Loucy (cell line): ENCODE results near the gene WWC1.

ENCODE experiments used
- H2AFZ ChIP-seq: fragments of 200-600 bp; sonication (generic); 2 replicates; pipeline ENCODE4 v1.6.0; 2016; ENCODE audit warnings: antibody characterized with exemption, mild to moderate bottlenecking, low read length, moderate library complexity
- H3F3A ChIP-seq: fragments of 200-600 bp; 2 replicates; pipeline ENCODE4 v1.6.0; 2016; ENCODE audit warnings: antibody characterized with exemption, low read depth, mild to moderate bottlenecking
- H3K27me3 ChIP-seq: fragments of 200-600 bp; sonication (generic); 2 replicates; pipeline ENCODE4 v1.6.1; 2014; ENCODE audit warnings: low read length, mild to moderate bottlenecking; ENCODE audit not compliant: insufficient read depth, poor library complexity, severe bottlenecking
- H3K36me3 ChIP-seq: fragments of 200-600 bp; sonication (generic); 2 replicates; pipeline ENCODE4 v1.6.1; 2016; ENCODE audit warnings: low read length; ENCODE audit not compliant: insufficient read depth
- H3K4me1 ChIP-seq: fragments of 200-600 bp; sonication (generic); 2 replicates; pipeline ENCODE4 v1.5.1; 2014; ENCODE audit warnings: low read length, mild to moderate bottlenecking; ENCODE audit not compliant: insufficient read depth, poor library complexity, severe bottlenecking
- H3K4me2 ChIP-seq: fragments of 200-600 bp; sonication (generic); 2 replicates; pipeline ENCODE4 v1.6.0; 2014; ENCODE audit warnings: antibody characterized with exemption, low read length, low read depth, mild to moderate bottlenecking; ENCODE audit not compliant: poor library complexity, severe bottlenecking
- H3K4me3 ChIP-seq: fragments of 200-600 bp; sonication (generic); 2 replicates; pipeline ENCODE4 v1.5.1; 2014; ENCODE audit warnings: low read length, mild to moderate bottlenecking, mixed read lengths; ENCODE audit not compliant: poor library complexity, severe bottlenecking
- H3K79me2 ChIP-seq: fragments of 200-600 bp; sonication (generic); 2 replicates; pipeline ENCODE4 v1.6.1; 2014; ENCODE audit warnings: low read length; ENCODE audit not compliant: insufficient read depth
- H3K9ac ChIP-seq: fragments of 200-600 bp; sonication (generic); 2 replicates; pipeline ENCODE4 v1.6.0; 2014; ENCODE audit warnings: mild to moderate bottlenecking, low read depth, low read length, moderate library complexity; ENCODE audit not compliant: poor library complexity, severe bottlenecking
- H3K9me2 ChIP-seq: fragments of 200-600 bp; sonication (generic); replicated peaks from 2 replicates; pipeline ENCODE4 v1.6.1; 2016; ENCODE audit warnings: low read depth, low read length, mixed read lengths
- H3K9me3 ChIP-seq: fragments of 200-600 bp; sonication (generic); 2 replicates; pipeline ENCODE4 v1.6.1; 2014; ENCODE audit warnings: mild to moderate bottlenecking, antibody characterized with exemption, low read length, low read depth; ENCODE audit not compliant: insufficient read depth
- H4K20me1 ChIP-seq: fragments of 200-600 bp; sonication (generic); 2 replicates; pipeline ENCODE4 v1.6.0; 2014; ENCODE audit warnings: antibody characterized with exemption, low read length, mild to moderate bottlenecking; ENCODE audit not compliant: insufficient read depth, poor library complexity, severe bottlenecking
- EZH2phosphoT487 ChIP-seq: fragments of 200-600 bp; IDR thresholded peaks from 2 replicates; pipeline ENCODE4 v1.6.1; 2018; ENCODE audit warnings: antibody characterized with exemption, mild to moderate bottlenecking, moderate library complexity, borderline replicate concordance
- TF ChIP-seq, protein P1 (sequence below): fragments of 200-600 bp; sonication (generic); conservative IDR thresholded peaks from 2 replicates; pipeline ENCODE4 v1.5.1; 2014; ENCODE audit warnings: mild to moderate bottlenecking, antibody characterized with exemption, low read length

WWC1 gene

GRCh38 chr5:168327451-168327850, 36.0 kb downstream of the WWC1 start:
- H3K79me2 ChIP-seq: no peaks in the 10 kb centered on the region
- H3K4me2 ChIP-seq: no peak overlapping the region
- no peaks in the 10 kb centered on the region for H3K36me3 ChIP-seq
- H2AFZ ChIP-seq: no peak overlapping the region
- H3K9ac ChIP-seq: no peak overlapping the region
- H3K4me3 ChIP-seq: no peak overlapping the region
- H3K9me2 ChIP-seq: no peaks in the 10 kb centered on the region
- H3F3A ChIP-seq: no peaks in the 10 kb centered on the region
- no peaks in the 10 kb centered on the region for H4K20me1 ChIP-seq
- no peaks in the 10 kb centered on the region for H3K27me3 ChIP-seq
- H3K9me3 ChIP-seq: no peaks in the 10 kb centered on the region
- no peaks in the 10 kb centered on the region for H3K4me1 ChIP-seq
- TF ChIP-seq, protein P1, sequence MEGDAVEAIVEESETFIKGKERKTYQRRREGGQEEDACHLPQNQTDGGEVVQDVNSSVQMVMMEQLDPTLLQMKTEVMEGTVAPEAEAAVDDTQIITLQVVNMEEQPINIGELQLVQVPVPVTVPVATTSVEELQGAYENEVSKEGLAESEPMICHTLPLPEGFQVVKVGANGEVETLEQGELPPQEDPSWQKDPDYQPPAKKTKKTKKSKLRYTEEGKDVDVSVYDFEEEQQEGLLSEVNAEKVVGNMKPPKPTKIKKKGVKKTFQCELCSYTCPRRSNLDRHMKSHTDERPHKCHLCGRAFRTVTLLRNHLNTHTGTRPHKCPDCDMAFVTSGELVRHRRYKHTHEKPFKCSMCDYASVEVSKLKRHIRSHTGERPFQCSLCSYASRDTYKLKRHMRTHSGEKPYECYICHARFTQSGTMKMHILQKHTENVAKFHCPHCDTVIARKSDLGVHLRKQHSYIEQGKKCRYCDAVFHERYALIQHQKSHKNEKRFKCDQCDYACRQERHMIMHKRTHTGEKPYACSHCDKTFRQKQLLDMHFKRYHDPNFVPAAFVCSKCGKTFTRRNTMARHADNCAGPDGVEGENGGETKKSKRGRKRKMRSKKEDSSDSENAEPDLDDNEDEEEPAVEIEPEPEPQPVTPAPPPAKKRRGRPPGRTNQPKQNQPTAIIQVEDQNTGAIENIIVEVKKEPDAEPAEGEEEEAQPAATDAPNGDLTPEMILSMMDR: no peak

GRCh38 chr5:168327994-168328393, 36.5 kb downstream of the WWC1 start:
- H4K20me1 ChIP-seq: no peaks in the 10 kb centered on the region
- no peak overlapping the region for H3K4me2 ChIP-seq
- no peaks in the 10 kb centered on the region for H3F3A ChIP-seq
- H3K36me3 ChIP-seq: no peaks in the 10 kb centered on the region
- TF ChIP-seq EZH2phosphoT487: no peak
- TF ChIP-seq, protein P1: no peak
- no peaks in the 10 kb centered on the region for H3K4me1 ChIP-seq
- H3K4me3 ChIP-seq: no peak overlapping the region
- no peaks in the 10 kb centered on the region for H3K79me2 ChIP-seq
- H3K9ac ChIP-seq: no peak overlapping the region
- H3K9me2 ChIP-seq: no peaks in the 10 kb centered on the region
- no peaks in the 10 kb centered on the region for H3K9me3 ChIP-seq
- no peak overlapping the region for H2AFZ ChIP-seq
- no peaks in the 10 kb centered on the region for H3K27me3 ChIP-seq

DNA sequence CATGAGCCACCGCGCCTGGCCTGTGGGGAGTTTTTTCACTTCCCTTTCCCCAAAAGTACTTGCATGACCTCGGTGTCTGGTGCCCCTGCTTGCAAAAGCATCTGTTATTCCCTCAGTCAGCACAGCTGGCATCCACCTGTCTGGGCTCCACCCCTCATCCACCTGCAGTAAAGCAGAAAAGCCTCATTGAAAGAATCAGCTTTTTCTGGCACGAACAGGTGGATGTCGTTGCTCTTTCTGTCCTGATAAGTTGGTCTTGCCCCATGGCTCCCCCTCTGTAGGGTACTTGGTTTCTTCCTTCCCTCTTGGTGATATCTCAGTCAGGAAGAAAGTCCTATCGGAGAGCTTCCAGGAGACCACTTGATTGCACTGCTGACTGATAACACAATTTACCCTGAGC, 37.4 kb downstream of the WWC1 start:
- Histone ChIP-seq H3K79me2 (no peaks in the 10 kb centered on the region), H3K27me3 (no peaks in the 10 kb centered on the region), H3K4me1 (no peaks in the 10 kb centered on the region), H3K4me3 (no peak overlapping the region), H4K20me1 (no peaks in the 10 kb centered on the region), H3K9me2 (no peaks in the 10 kb centered on the region), H3K9me3 (no peaks in the 10 kb centered on the region), H3F3A (no peaks in the 10 kb centered on the region), H2AFZ (no peak overlapping the region), H3K9ac (no peak overlapping the region), H3K4me2 (no peak overlapping the region), H3K36me3 (no peaks in the 10 kb centered on the region)
- TF ChIP-seq, protein P1: no peak
- no peak for TF ChIP-seq EZH2phosphoT487
